Measurements from ENCODE around the gene BAAT. TPM values are rescaled to one million over a fixed set of nuclear protein-coding genes. Genes with fewer than 3 reads are reported as not detected.
"Not testable (repeated sequence)": the region's sequence is repeated elsewhere in the genome, so short reads cannot be mapped to it uniquely, and the experiment has no call there.

BAAT gene
- total RNA-seq, 4 donors from 2014 or later: not detected

- DNase-seq: no peak
- no peak for TF ChIP-seq CTCF (IDR thresholded peaks at IDR 0.05)
- no peak for TF ChIP-seq POLR2A (IDR thresholded peaks at IDR 0.05)
- no peaks in the 10 kb centered on the region for H3K4me1 ChIP-seq
- no peak overlapping the region for H3K27ac ChIP-seq
- H3K4me3 ChIP-seq (replicated peaks in 1 of 3): no peak overlapping the region
- no peaks in the 10 kb centered on the region for H3K9me3 ChIP-seq
- H3K36me3 ChIP-seq: no peaks in the 10 kb centered on the region
- H3K27me3 ChIP-seq: no peaks in the 10 kb centered on the region
- intact Hi-C loops (cut with DNase I): no loop called here
These were observed 48.7 kb downstream of the BAAT start for GRCh38 chr9:101336091-101336490.

- DNase-seq: no peak
- intact Hi-C loops (cut with DNase I): no loop called here
- H3K4me3 ChIP-seq (replicated peaks in 1 of 3): no peak overlapping the region
- no peaks in the 10 kb centered on the region for H3K4me1 ChIP-seq
- 86 to 88% methylated on average over 17 to 19 of the region's 25 CpGs for WGBS, 2 donors
- H3K27me3 ChIP-seq: no peaks in the 10 kb centered on the region
- TF ChIP-seq POLR2A (IDR thresholded peaks at IDR 0.05): no peak
- no peaks in the 10 kb centered on the region for H3K36me3 ChIP-seq
- no peak overlapping the region for H3K27ac ChIP-seq
- H3K9me3 ChIP-seq: no peaks in the 10 kb centered on the region
These were observed 50.7 kb downstream of the BAAT start for GRCh38 chr9:101333926-101334702.

GRCh38 chr9:101333490-101333889, 51.3 kb downstream of the BAAT start:
- 82 to 91% methylated on average over 4 of the region's 4 CpGs for WGBS, 2 donors
- H3K27me3 ChIP-seq: no peaks in the 10 kb centered on the region

GRCh38 chr9:101332362-101332761, 52.4 kb downstream of the BAAT start:
- intact Hi-C loops (cut with DNase I): no loop called here
- TF ChIP-seq POLR2A (IDR thresholded peaks at IDR 0.05) (no peak), CTCF (IDR thresholded peaks at IDR 0.05) (no peak)
- Histone ChIP-seq H3K9me3 (no peaks in the 10 kb centered on the region), H3K36me3 (no peaks in the 10 kb centered on the region), H3K4me1 (no peaks in the 10 kb centered on the region), H3K27ac (no peak overlapping the region), H3K27me3 (no peaks in the 10 kb centered on the region), H3K4me3 (replicated peaks in 1 of 3) (no peak overlapping the region)
- DNase-seq: no peak
- WGBS, 2 donors: 86 to 98% methylated on average over 1 of the region's 1 CpG

More at GRCh38 chr9:101333490-101333889, 51.3 kb downstream of the BAAT start:
- TF ChIP-seq CTCF (IDR thresholded peaks at IDR 0.05): no peak
- TF ChIP-seq POLR2A (IDR thresholded peaks at IDR 0.05): no peak
- H3K9me3 ChIP-seq: no peaks in the 10 kb centered on the region
- H3K27ac ChIP-seq: no peak overlapping the region
- no peaks in the 10 kb centered on the region for H3K4me1 ChIP-seq
- no peak overlapping the region for H3K4me3 ChIP-seq (replicated peaks in 1 of 3)
- intact Hi-C loops (cut with DNase I): no loop called here
- H3K36me3 ChIP-seq: no peaks in the 10 kb centered on the region
- no peak for DNase-seq

GRCh38 chr9:101327422-101327909, 57.3 kb downstream of the BAAT start:
- 68 to 80% methylated on average over 3 of the region's 3 CpGs for WGBS, 2 donors

GRCh38 chr9:101326501-101326900, 58.3 kb downstream of the BAAT start:
- intact Hi-C loops (cut with DNase I): no loop called here
- Histone ChIP-seq H3K4me1 (no peaks in the 10 kb centered on the region), H3K4me3 (replicated peaks in 1 of 3) (no peak overlapping the region), H3K27me3 (no peaks in the 10 kb centered on the region), H3K9me3 (no peaks in the 10 kb centered on the region), H3K36me3 (no peaks in the 10 kb centered on the region), H3K27ac (no peak overlapping the region)
- TF ChIP-seq CTCF (IDR thresholded peaks at IDR 0.05) (no peak), POLR2A (IDR thresholded peaks at IDR 0.05) (no peak)
- DNase-seq: no peak
- WGBS, 2 donors: 80 to 84% methylated on average over 1 of the region's 1 CpG

More at GRCh38 chr9:101327422-101327909, 57.3 kb downstream of the BAAT start:
- H3K4me3 ChIP-seq (replicated peaks in 1 of 3); intact Hi-C loops (cut with DNase I); H3K36me3 ChIP-seq; DNase-seq; H3K27me3 ChIP-seq; H3K9me3 ChIP-seq; H3K27ac ChIP-seq; H3K4me1 ChIP-seq: not testable (repeated sequence)

Measured in thyroid gland (tissue), 4 donors.